ENCODE measurements around the gene CIROP. TPM values are rescaled to one million over a fixed set of nuclear protein-coding genes. Genes with fewer than 3 reads are reported as not detected.

The CIROP gene
- total and polyA plus RNA-seq, 4 donors, result not detected

GRCh38 chr14:23053426-23053825 lies 51.4 kb downstream of the CIROP start:
- TF ChIP-seq ZBTB33 (IDR thresholded peaks at IDR 0.05) (no peak), EGR1 (IDR thresholded peaks at IDR 0.05; ENCODE audit: low read depth in 2 of 2) (no peak), NR2F2 (IDR thresholded peaks at IDR 0.05) (no peak)
- Histone ChIP-seq H3K9ac (ENCODE audit: low read depth in 1 of 2, low read length in 2 of 2) (no peak overlapping the region), H3K9me3 (ENCODE audit: control insufficient read depth in 4 of 4, low read length in 3 of 4) (no peaks in the 10 kb centered on the region), H3K36me3 (ENCODE audit: control insufficient read depth in 4 of 4, insufficient read depth in 3 of 4, low read depth in 1 of 4, low read length in 3 of 4) (no peaks in the 10 kb centered on the region), H3K27ac (ENCODE audit: low read depth in 1 of 2, low read length in 2 of 2) (no peak overlapping the region), H3K4me1 (ENCODE audit: control insufficient read depth in 4 of 4, insufficient read depth in 4 of 4, low read length in 3 of 4) (peaks cover 4 to 15% (median 13%) of the 10 kb centered on the region in 4 donors), H3K4me3 (ENCODE audit: low read depth in 1 of 3, low read length in 3 of 3) (no peak overlapping the region), H3K27me3 (ENCODE audit: control insufficient read depth in 4 of 4, insufficient read depth in 4 of 4, low read length in 3 of 4) (no peaks in the 10 kb centered on the region)
- no peak for DNase-seq (ENCODE audit: low spot score)
- 96% methylated on average over 10 of the region's 10 CpGs for WGBS

- no peaks in the 10 kb centered on the region for H3K36me3 ChIP-seq (ENCODE audit: control insufficient read depth in 4 of 4, insufficient read depth in 3 of 4, low read depth in 1 of 4, low read length in 3 of 4)
- peaks cover 4 to 11% (median 7%) of the 10 kb centered on the region in 4 donors for H3K4me1 ChIP-seq (ENCODE audit: control insufficient read depth in 4 of 4, insufficient read depth in 4 of 4, low read length in 3 of 4)
- no peak for DNase-seq (ENCODE audit: low spot score)
- TF ChIP-seq GABPA (IDR thresholded peaks at IDR 0.05 in 1 of 2, conservative IDR thresholded peaks at IDR 0.05 in 1 of 2) (no peak), SP1 (IDR thresholded peaks at IDR 0.05) (no peak), NR2F2 (IDR thresholded peaks at IDR 0.05) (no peak), HNF4G (IDR thresholded peaks at IDR 0.05) (no peak), FOXA2 (IDR thresholded peaks at IDR 0.05) (no peak), TAF1 (conservative IDR thresholded peaks at IDR 0.05) (no peak), REST (IDR thresholded peaks at IDR 0.05) (no peak), YY1 (IDR thresholded peaks at IDR 0.05) (no peak), CTCF (IDR thresholded peaks at IDR 0.05; ENCODE audit: low read depth, low read length, missing input control) (no peak), MAX (IDR thresholded peaks at IDR 0.05) (no peak), FOXA1 (IDR thresholded peaks at IDR 0.05) (no peak), RXRA (IDR thresholded peaks at IDR 0.05) (no peak), EGR1 (IDR thresholded peaks at IDR 0.05; ENCODE audit: low read depth in 2 of 2) (no peak), JUND (IDR thresholded peaks at IDR 0.05) (no peak), RAD21 (IDR thresholded peaks at IDR 0.05) (no peak), ATF3 (IDR thresholded peaks at IDR 0.05) (no peak), ZBTB33 (IDR thresholded peaks at IDR 0.05) (no peak)
- no peaks in the 10 kb centered on the region for H3K27me3 ChIP-seq (ENCODE audit: control insufficient read depth in 4 of 4, insufficient read depth in 4 of 4, low read length in 3 of 4)
- H3K9ac ChIP-seq (ENCODE audit: low read depth in 1 of 2, low read length in 2 of 2), result no peak overlapping the region
- H3K27ac ChIP-seq (ENCODE audit: low read depth in 1 of 2, low read length in 2 of 2), result no peak overlapping the region
- WGBS, result 85% methylated on average over 3 of the region's 3 CpGs
- H3K9me3 ChIP-seq (ENCODE audit: control insufficient read depth in 4 of 4, low read length in 3 of 4), result no peaks in the 10 kb centered on the region
- no peak overlapping the region for H3K4me3 ChIP-seq (ENCODE audit: low read depth in 1 of 3, low read length in 3 of 3)
Measured at GRCh38 chr14:23052671-23053070, 52.1 kb downstream of the CIROP start.
